HepG2 (cell line): ENCODE data around the gene NWD2. TPM values are rescaled to one million over a fixed set of nuclear protein-coding genes. Genes with fewer than 3 reads are reported as not detected.

Experiments used
- CTCF ChIP-seq: sonication (generic); formaldehyde crosslinking; IDR thresholded peaks from 2 replicates; pipeline ENCODE4 v1.5.0; 2020; ENCODE audit warnings: mild to moderate bottlenecking, missing genetic modification reagents, moderate library complexity
- HNRNPK ChIP-seq: fragments of 200-400 bp; formaldehyde crosslinking; IDR thresholded peaks from 2 replicates; pipeline ENCODE4 v1.6.1; 2018; ENCODE audit warnings: low read length, low read depth, moderate library complexity, mild to moderate bottlenecking; ENCODE audit not compliant: poor library complexity, severe bottlenecking
- NFE2L1 ChIP-seq: sonication (generic); formaldehyde crosslinking; IDR thresholded peaks from 2 replicates; pipeline ENCODE4 v1.4.0; 2020; ENCODE audit warnings: missing genetic modification reagents, mild to moderate bottlenecking, borderline replicate concordance
- RAD51 ChIP-seq: fragments of 450-650 bp; IDR thresholded peaks from 2 replicates; pipeline ENCODE4 v1.6.1; 2016; ENCODE audit warnings: borderline replicate concordance
- SMC3 ChIP-seq: IDR thresholded peaks from 2 replicates; pipeline ENCODE4 v1.6.1; 2011; ENCODE audit warnings: low read length, improper control_type of control experiment
- STAG1 ChIP-seq: sonication (generic); formaldehyde crosslinking; IDR thresholded peaks from 2 replicates; pipeline ENCODE4 v1.4.0; 2020; ENCODE audit warnings: missing genetic modification reagents
- TSC22D2 ChIP-seq: sonication (generic); formaldehyde crosslinking; IDR thresholded peaks from 2 replicates; pipeline ENCODE4 v1.5.1; 2020; ENCODE audit warnings: missing genetic modification reagents, mild to moderate bottlenecking, borderline replicate concordance
- ZEB1 ChIP-seq: IDR thresholded peaks from 2 replicates; pipeline ENCODE4 v1.6.1; 2012; ENCODE audit warnings: mild to moderate bottlenecking, low read depth, inconsistent platforms; ENCODE audit not compliant: insufficient replicate concordance
- ZMAT3 ChIP-seq: sonication (generic); formaldehyde crosslinking; conservative IDR thresholded peaks from 2 replicates; pipeline ENCODE4 v1.7.0; 2021; ENCODE audit warnings: missing genetic modification reagents
- ZNF335 ChIP-seq: sonication (generic); formaldehyde crosslinking; IDR thresholded peaks from 2 replicates; pipeline ENCODE4 v1.4.0; 2020; ENCODE audit warnings: missing genetic modification reagents
- ZNF496 ChIP-seq: sonication (generic); formaldehyde crosslinking; IDR thresholded peaks from 2 replicates; pipeline ENCODE4 v1.8.1; 2023; ENCODE audit warnings: mild to moderate bottlenecking, moderate library complexity, missing genetic modification reagents; ENCODE audit not compliant: insufficient replicate concordance
- ZNF775 ChIP-seq: sonication (generic); formaldehyde crosslinking; IDR thresholded peaks from 2 replicates; pipeline ENCODE4 v1.4.0; 2020; ENCODE audit warnings: missing genetic modification reagents, mild to moderate bottlenecking, moderate library complexity, borderline replicate concordance
- ZNF883 ChIP-seq: sonication (generic); formaldehyde crosslinking; IDR thresholded peaks from 2 replicates; pipeline ENCODE4 v1.5.1; 2020; ENCODE audit warnings: mild to moderate bottlenecking, missing genetic modification reagents; ENCODE audit errors: not compliant biosample characterization
- polyA plus RNA-seq, 8 experiments: library from polyadenylated mRNA; depleted of rRNA in 3 of 8; stranded (reverse) in 7 of 8; unstranded in 1 of 8; fragments of >200 nt; fragmentation: Illumina TruSeq in 4 of 8; extraction: Trizol in 4 of 8; gene quantifications; 2 replicates each; pipeline versions ENCODE4 v1.2.1 to v1.2.3, GENCODE V29; 2011 to 2016; ENCODE audit warnings: low read depth in 4 of 8, missing spikeins in 1 of 8, mixed read lengths in 1 of 8; ENCODE audit not compliant: insufficient read depth in 1 of 8
- total RNA-seq, 5 experiments: library from RNA; depleted of rRNA; stranded (reverse); fragments of >200 nt; fragmentation: Illumina TruSeq; extraction: Trizol; gene quantifications; 2 replicates each; pipeline ENCODE4 v1.2.3, GENCODE V29; 2016; ENCODE audit warnings: low read depth in 1 of 5

Gene NWD2
- total and polyA plus RNA-seq, 2 of the 13 experiments (the other 11 are each of a cell fraction or from before 2014, with no cell fraction given), result not detected

GRCh38 chr4:37383579-37384229, 139.2 kb downstream of the NWD2 start (continued):
- TF ChIP-seq CTCF (CRISPR knock-in tag) (peak; percentile 68), ZNF496 (CRISPR knock-in tag) (no peak), SMC3 (peak; percentile 51), RAD51 (no peak), ZMAT3 (CRISPR knock-in tag) (no peak), STAG1 (CRISPR knock-in tag) (peak; percentile 76), ZEB1 (no peak), ZNF883 (CRISPR knock-in tag) (no peak), HNRNPK (no peak), NFE2L1 (no peak), TSC22D2 (CRISPR knock-in tag) (no peak), ZNF335 (CRISPR knock-in tag) (no peak), ZNF775 (no peak)
